KG1 (cell line): ENCODE data around the gene ZBTB46.

Experiments used
- DNase-seq: peaks from one replicate; lab custom pipeline; 2025; lab: John Stamatoyannopoulos, UW

Gene ZBTB46

GRCh38 chr20:63837479-63837878 lies 6.4 kb upstream of the ZBTB46 start:
- DNase-seq: no peak

- DNase-seq: no peak
These were observed 5.6 kb upstream of the ZBTB46 start for GRCh38 chr20:63836458-63837344.

DNA sequence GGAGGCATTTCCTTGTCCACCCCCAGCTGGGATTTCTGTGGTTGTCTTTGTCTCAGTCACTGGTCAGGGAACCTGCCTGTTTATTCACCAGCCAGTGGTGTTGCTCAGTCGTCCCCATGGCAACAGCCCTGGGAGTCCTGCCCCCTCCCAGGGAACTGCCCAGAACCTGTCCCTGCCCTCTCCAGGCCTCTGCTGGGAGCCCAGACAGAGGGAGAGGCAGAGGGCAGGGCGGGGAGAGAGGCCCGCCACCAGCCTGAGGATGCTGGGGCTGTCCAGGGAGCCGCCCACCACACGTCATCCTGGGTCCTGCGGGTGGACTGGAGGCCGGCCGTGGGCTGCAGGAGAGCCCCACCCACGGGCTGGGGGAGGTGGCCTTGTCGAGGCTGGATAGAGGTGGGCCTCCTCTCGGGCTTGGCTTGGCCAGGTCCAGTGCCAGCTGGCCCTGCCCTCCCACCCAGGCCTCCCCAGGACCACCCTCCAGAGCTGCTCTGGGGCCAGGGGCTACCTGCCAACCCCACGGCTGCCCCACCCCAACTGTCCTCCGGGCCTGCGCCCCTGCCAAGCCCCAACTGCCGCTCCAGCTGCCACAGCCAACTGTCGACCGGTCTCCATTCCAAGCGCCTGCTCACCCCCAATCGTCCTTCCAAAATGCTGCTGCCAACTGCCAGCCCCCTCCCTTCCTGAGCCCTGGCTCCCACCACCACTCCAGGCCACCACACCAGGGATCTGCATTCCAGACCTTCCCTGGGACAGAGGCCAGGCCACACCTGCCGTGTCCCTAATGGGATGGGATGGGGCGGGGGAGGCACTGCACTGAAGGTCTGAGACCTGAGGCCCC lies 4.2 kb upstream of the ZBTB46 start:
- no peak for DNase-seq

- no peak for DNase-seq
These were observed 3.4 kb upstream of the ZBTB46 start for GRCh38 chr20:63834491-63834880.

GRCh38 chr20:63833776-63834490 lies 2.9 kb upstream of the ZBTB46 start:
- no peak for DNase-seq

DNA sequence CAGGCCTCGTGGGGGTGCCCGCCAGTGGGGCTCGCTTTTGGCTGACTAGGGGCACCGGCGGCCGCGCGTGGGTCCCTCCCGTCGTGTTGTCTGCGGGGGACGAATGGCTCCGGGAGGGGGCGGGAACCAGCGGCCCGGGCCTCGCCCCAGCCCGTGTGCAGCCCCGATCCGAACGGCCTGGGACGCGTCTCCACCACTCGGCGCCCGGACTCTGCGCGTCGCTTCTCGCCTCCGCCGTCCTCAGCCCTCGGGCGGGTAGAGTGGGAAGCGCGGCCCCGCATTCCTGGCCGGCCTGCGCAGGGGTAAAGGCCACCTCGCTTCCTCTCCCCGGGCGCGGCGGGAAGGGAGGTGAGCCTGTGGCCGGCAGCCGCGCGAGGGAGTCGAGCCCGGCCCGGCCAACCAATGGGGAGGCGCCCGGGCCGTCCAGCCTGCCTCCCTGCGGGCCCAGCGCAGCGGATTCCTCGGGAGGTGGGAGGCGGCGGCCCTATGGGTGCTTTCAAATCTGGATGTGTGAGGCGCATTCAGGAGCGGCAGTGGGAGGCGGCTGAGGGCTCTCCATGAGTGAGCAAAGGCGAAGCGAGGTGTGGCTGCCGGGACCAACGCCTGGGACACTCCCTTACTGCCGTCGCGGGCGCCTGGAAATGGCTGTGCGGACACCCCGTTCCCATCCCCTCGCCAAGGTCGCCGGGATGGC lies 1.1 kb upstream of the ZBTB46 start:
- no peak for DNase-seq

DNA sequence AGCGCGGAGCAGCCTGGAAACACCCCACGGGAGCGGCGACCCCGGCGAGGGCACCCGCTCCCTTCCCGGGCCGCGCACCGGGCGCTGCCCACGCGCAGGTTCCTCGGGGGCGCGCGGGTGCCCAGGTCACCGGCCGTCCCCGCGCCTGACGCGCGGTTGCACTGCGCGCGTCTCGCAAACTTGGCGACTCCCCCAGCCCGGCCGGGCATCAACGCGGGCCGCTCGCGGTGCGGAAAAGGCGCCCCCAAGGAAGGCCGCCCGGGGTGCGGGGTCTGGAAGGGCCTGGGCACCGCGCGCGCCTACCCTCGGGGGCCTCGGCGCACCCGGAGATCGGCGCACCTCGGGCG lies 555 bp upstream of the ZBTB46 start:
- DNase-seq: no peak

GRCh38 chr20:63829945-63830835 lies 874 bp downstream of the ZBTB46 start:
- no peak for DNase-seq

- DNase-seq: no peak
These were observed 1.5 kb downstream of the ZBTB46 start for GRCh38 chr20:63829603-63829944.

- no peak for DNase-seq
These were observed 2.1 kb downstream of the ZBTB46 start for GRCh38 chr20:63828951-63829350.

GRCh38 chr20:63828545-63828944 lies 2.5 kb downstream of the ZBTB46 start:
- DNase-seq: no peak

GRCh38 chr20:63828124-63828523 lies 2.9 kb downstream of the ZBTB46 start:
- DNase-seq: no peak

DNA sequence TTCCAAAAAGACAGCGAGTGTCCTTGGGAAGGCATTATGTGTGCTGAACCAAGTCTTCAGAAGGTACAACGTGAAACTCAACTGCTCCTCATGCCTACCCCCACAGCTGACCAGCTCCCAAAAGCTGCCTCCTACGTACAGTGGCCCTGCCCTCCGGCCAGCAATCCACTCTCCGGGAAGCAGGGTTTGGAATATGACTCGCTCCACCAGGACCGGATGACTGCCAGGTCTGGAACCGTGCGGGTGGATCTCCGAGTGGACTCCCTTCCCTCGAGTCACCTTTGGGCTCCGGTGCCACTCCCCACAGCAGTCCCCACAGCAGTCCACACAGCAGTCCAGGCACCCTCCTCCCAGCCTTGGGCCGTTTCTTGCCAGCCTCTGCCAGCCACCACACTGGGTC lies 4.3 kb downstream of the ZBTB46 start:
- DNase-seq: no peak

DNA sequence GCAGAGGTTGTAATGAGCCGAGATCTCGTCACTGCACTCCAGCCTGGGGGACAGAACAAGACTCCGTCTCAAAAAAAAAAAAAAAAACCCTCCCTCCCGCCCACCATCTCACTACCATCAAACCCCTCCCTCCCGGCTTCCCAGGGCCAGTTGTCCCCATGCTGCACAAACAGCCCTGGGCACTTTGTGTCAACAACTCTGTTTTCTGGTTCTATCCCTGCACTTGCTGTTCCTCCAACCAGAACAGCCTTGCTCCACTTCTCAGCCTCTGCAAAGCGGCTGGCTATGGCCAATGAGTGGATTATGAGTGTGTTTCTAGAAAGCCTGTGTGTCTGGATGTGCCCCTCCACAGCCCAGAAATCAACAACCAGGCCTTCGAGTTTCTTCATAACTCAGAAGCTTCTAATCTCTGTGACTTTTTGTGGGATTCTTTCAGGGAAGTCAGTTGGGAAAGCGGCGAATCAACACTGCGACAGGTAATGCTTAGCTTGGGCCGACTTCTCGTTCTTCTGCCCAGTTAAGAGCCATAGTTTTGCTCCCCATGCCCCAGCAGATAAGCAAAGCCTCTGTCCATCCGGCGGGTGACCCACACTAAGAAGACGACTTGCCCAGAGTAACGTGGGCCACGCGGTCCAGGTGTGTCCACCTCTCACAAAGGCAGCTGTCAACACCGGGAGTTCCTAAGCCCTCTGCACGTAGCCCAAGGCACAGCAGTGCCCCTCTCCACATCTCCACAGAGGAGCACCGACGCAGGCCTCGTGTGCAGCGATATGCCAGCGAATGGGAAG lies 5.5 kb downstream of the ZBTB46 start:
- DNase-seq: no peak

DNA sequence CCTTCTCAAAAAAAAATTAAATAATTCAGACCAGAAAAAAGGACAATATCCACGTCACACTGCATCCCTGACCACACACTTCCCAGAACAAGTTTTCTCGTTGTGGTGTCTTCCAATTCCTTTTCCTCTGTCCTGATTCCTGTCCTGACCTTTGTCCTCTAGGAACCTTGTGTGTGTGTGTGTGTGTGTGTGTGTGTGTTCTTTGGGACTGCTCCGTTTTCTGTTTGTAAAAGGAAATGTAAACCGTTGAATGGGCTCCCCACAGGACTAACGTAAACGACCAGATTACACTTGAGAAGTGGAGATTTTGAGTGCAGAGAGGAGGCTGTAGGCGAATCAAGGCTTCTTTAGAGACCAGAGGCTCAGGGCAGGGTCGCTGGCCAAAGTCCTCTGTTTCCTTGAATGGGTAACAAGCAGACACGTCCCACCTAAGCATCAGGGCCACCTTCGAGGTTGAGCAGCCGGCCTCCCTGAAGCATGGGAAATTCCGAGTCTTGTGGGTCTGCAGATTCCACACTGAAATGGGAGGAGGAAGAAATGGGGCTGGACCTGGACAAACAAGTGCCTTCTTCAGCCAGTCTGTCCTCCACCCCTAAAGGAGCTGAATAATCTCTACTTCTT lies 7.3 kb downstream of the ZBTB46 start:
- no peak for DNase-seq

DNA sequence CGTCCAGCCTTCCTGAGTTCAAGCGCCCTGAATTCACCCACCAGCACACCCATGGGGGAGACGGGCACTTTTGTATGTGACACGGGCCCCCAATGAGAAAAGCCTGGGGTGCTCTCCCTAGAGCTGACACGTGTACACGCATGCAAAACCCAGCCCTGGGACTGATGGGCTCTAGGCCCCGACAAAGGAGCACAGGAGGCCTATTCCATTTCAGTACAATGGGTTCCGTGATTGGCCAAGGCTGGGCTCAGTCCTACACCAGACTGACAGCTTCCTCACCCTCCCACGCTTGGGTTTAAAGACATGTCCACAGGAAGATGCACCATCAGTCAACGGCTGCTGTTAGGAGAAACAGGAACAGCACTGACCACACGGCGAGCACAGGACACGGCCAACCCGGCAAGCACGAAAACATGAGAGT lies 8.8 kb downstream of the ZBTB46 start:
- DNase-seq: no peak

DNA sequence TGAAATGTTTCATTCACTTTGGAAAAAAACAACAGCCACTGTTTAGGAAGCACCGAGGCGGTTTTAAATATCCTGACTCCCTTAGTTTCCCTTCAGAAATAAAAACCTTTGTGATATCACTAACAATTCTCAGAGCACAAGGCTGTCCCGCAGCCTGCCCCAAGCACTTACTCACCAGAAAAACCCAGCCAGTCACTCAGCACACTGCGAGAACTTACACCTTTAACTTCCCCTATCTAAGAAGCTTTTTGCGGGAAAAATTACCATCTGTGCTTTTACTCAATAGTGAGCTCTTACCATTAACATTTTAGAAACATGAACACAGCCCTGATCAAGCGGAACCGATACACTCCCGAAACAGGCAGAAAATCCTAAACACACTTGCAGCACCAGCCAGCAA lies 9.3 kb downstream of the ZBTB46 start:
- DNase-seq: no peak

GRCh38 chr20:63819224-63819921 lies 11.7 kb downstream of the ZBTB46 start:
- no peak for DNase-seq

DNA sequence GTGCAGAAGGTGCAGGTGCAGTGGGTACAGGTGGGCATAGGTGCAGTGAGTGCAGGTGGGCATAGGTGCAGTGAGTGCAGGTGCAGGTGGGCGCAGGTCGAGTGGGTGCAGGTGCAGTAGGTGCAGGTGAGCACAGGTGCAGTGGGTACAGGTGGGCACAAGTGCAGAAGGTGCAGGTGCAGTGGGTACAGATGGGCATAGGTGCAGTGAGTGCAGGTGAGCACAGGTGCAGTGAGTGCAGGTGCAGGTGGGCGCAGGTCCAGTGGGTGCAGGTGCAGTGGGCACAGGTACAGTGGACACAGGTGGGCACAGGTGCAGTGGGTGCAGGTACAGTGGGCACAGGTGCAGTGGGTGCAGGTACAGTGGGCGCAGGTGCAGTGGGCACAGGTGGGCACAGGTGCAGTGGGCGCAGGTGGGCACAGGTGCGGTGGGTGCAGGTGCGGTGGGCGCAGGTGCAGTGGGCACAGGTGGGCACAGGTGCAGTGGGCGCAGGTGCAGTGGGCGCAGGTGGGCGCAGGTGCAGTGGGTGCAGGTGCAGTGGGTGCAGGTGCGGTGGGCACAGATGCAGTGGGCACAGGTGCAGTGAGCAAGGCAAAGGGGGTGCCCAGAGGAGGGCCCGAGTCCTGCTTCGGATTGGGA lies 15.3 kb downstream of the ZBTB46 start:
- no peak for DNase-seq
